HG03045 (cell line): ENCODE results near the gene MARVELD3.

Experiments used
- ATAC-seq: cut with Tn5 transposase; IDR thresholded peaks from one replicate; pipeline ENCODE4 v1.9.1; 2021; ENCODE audit warnings: mild to moderate bottlenecking, moderate library complexity; ENCODE audit not compliant: unreplicated experiment

The MARVELD3 gene

DNA sequence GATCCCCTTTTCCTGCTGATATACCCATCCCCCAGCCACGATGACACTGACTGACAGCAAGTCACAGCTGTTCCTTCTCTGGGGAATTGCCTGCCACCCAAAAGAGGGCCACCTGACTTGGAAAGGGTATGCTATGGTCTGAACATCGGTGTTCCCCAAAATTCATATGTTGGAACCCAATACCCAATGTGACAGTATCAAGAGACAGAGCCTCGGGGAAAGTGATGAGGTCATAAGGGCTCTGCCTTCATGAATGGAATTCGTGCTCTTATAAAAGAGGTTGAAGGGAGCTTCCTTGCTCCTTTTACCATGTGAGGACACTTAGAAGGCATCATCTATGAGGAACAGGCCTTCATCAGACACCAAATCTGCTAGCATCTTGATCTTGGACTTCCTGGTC is 7.6 kb upstream of the MARVELD3 start:
- no peak for ATAC-seq

DNA sequence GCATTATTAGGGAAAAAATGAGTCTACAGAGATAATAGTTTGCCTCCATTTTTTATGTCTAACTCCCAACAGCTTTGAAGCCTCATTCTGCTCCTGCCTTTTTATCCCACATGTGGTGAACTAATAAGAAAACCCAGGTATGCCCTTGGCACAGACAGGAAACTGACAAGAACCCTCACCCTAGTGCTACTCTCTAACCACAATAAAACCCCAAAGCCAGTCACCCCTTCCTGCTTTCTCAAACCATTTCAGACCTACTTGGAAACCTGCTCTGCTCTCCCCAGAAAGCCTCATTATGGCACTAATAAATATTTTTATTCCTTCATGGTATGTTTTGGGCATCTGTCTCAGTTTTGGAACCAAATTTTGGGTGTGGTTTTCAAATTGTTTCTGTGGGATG is 3.9 kb upstream of the MARVELD3 start:
- no peak for ATAC-seq

DNA sequence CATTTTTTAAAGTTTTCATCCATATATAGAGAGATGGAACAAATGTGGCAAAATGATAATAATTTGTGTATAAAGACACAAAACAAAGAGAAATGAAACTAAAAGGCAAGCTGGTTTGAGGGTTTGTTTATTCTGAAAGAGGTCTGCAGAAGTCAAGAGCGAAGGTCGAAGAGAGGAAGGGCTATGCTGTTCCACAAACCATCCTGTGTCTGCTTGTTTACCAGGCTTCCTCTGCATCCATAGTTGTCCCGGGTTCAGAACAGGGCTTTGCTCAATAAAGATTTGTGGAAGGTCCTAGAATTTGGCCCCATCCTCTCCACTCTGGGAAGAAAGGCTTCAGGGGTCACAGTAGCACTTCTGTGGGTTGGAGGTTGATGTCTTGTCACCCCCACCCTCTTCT is 2.4 kb upstream of the MARVELD3 start:
- ATAC-seq, result no peak

DNA sequence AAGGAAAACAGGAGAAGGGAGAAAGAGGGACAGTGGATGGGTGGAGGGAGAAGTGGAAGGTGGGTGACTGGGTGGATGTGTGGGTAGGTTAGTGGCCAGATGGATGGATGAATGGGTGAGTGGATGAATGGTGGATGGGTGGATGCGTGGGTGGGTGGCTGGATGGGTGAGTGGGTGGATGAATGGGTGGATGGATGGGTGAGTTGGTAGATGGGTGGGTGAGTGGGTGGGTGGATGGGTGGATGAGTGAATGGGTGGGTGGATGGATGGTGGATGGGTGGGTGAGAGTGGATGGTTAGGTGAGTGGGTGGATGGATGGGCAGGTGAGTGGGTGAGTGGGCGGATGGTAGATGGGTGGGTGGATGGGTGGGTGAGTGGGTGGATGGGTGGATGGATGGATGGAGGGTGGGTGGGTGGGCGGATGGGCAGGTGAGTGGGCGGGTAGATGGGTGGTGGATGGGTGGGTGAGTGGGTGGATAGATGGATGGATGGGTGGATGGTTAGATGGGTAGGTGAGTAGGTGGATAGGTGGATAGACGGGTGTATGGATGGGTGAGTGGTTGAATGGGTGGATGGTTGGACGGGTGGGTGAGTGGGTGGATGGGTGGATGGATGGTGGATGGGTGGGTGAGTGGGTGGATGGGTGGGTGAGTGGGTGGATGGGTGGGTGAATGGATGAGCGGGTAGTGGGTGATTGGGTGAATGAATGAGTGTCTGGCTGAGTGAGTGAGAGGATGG is 702 bp upstream of the MARVELD3 start:
- no peak for ATAC-seq

DNA sequence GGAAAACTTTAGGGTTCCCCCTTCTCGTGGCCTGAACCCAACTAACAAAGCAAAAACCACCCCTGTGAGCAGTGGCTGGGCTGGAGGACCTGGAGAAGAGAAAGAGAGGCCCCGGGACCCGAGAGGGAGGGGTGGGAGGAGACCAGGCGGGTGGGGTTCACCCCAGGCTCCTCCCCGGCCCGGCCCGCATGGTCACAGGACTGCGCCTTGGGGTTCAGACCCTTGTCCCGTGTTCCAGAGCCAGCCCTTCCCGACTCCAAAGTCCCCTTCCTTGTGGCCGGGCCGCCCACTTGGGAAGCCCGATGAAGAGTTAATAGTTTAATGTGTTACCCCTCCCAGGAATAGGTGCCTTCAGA is 852 bp downstream of the MARVELD3 start:
- ATAC-seq, result no peak

DNA sequence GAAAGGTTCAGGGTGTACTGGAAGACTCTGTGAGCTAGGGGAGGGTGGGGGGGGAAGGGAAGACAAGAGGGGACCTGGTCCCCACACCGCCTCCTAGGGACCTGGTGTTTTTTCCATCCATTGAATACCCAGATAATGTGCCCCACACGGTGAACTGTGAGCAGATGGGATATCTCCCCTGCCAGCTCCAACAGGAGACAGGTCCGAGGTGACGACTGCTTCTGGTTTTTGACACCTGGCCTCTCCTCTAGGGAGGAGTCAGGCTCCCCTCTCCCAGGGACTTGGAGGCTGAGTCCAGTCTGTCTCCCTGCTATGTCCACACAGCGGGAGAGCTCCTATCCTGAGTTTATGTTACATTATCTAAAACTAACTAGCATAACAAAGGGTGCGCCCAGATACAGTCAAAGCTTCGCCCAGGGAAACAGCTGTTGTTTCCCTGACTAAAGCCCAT is 1.8 kb downstream of the MARVELD3 start:
- ATAC-seq, result no peak

DNA sequence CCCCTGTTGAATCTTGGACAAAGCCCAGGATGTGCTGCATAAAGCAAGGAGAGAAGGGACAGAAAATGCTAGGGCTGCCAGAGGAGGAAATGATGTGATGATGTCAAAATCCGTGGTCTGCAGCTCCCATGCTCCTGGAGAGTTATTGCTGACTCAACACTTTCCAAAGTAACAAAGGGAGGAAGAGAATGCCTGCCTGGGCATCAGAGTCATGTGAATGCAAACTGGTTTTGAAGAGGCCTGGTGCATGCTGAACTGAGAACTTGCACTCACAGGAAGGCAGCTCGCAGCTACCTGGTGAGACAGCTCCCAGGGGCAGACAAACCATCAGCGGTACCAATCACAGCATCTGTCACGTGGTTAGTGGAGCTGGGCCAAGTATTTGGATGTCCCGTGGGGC is 2.8 kb downstream of the MARVELD3 start:
- ATAC-seq, result no peak

DNA sequence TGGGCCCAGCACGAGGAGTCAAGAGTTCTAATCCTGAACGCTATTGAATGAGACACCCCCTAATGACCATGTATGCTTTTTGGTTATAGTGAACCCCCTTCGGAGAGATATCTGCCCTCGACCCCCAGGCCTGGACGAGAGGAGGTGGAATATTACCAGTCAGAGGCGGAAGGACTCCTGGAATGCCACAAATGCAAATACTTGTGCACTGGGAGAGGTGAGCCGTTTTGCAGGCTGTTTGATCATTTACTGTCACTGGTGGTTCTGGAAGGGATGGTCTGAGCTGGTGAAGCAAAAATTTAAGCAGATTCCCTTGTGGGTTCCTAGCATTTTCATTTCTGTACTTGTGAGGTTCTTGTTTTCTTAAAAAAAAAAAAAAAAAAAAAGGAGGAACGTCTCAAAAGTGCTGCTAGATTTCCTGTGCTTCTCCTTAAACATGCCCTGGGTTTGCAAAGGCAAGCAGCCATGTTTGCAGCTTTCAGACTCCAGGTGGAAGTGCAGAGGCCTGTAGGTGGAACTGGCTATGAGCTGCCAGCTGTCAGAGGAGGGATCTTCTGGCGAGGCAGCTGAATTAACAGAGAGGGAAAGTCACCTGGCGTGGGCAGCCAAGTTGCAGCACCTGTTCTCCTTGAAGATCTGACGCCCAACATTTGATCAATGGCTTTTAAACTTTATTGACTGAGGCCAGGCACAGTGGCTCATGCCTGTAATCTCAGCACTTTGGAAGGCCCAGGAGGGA is 3.5 kb downstream of the MARVELD3 start:
- ATAC-seq, result no peak

DNA sequence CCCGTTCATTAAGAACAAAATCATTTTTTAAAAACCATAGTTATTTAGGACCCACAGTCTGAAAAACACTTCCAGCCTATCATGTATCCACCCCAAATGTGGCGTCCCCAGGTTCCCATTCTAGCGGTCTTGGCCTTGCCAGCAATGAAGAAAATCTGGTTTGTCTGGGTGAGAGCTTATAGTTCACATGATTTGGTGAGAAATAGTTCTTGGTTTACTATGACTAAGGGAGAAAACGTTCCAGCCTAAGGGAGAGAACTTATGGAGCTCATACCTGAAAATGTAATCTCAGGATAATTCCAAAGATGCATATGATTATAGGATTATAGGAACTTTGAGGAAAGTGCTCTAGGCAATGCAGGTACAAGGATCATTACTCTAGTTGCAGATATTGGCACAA is 4.8 kb downstream of the MARVELD3 start:
- no peak for ATAC-seq

DNA sequence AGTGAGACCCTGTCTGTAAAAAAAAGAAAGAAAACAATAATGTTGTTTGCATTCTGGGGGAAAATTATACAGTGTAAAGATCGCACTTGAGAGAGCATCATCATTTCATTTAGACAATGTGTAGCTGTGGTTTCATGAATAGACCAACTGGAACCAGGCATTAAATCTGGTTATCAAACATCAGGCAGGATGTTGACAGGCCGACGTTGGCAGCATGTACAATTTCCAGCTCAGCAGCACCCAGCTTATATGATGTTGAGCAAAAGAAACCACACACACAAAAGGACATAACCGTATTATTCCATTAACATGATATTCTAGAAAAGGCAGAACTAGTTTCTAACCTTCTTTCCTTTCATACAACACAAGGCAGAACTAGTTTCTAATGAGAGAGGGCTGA is 5.8 kb downstream of the MARVELD3 start:
- no peak for ATAC-seq

DNA sequence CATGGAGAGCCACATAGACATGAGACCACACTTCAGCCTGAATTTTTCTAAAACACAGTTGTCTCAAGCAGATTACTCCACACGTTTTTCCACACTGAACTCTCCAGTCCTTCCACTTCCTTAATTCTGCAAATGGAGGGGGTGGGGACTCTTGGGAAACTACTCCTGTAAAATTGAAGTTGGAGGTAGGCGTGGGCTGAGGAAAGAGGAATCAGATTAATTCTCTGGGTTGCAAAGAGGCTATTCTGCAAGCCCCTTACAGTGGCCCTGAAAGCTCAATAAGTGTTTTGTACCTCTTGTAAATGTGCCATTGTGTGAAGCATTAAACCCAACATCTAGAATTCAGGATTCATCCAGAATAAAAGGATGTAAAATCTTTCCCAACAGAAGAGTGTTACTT is 9.6 kb downstream of the MARVELD3 start:
- ATAC-seq, result no peak

DNA sequence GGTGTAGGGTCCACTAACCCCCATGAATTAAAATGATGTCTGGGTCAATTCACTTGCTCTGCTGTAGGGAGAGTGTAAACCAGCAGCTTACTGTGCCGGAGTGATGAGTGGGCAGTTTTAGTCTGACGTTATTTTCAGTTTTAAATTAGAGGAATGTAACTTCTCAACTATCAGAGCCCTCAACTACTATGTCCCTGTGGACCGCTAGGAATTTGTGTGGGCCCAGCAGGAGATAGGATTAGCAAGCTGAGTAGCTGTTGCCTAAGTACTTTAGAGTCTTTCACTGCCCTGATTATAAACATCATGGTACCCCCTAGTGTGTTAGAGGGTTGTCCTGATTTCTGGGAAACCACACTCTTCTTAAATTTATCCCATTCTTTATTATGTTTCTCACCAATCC is 11.4 kb downstream of the MARVELD3 start:
- ATAC-seq, result no peak

DNA sequence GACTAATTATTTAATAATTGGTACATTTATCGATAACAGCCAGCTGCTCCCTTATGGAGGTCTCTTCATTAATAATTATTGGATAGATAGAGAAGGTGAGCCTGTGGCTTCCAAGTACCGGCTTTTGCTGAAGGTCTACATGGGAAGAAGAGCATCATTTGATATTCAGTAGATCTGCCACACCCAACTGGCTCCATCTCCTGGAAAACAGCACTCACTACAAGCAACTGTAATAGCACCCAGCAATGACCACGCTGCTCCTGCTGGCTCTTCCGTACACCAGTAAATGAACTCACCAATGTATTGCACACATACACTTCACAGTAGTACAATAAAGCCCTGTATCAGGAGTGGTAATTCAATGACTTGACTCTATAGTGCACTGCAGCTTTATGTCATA is 19.5 kb downstream of the MARVELD3 start:
- ATAC-seq, result no peak

DNA sequence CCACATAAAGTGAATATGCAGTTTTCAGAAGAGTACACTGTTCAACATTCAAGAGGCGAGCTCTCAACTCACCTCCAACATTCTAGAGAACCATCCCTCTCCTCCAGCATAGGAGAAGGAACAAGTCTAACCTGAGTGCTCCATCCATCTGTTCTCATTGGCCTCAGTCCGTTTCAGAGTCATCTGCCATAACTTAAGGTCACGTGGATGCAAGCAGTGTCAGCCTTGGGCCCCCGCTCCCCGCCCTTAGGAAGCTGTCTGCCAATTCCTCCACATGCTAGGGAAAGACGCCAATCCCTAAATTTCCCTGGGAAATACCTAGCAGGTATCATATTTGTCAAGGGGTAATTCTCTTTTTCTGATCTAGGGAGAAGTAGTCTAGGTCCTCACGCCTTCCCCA is 21.4 kb downstream of the MARVELD3 start:
- no peak for ATAC-seq

DNA sequence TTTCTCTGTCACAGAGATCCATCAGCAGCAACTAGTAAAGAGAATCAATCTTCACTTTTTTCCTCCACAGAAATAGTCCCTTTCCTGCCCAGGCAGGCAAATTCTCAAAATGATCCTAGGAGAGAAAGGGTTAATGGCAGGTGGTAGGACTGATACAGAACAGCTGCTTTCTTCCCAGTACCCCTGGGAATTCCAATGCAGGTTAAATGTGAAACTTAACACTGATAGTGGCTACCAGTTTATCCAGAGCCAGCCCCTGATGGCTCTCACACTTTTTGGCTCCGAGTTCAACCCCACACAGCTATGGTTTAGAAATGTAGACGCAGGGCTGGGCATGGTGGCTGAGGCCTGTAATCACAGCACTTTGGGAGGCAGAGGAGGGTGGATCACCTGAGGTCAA is 22.2 kb downstream of the MARVELD3 start:
- no peak for ATAC-seq

DNA sequence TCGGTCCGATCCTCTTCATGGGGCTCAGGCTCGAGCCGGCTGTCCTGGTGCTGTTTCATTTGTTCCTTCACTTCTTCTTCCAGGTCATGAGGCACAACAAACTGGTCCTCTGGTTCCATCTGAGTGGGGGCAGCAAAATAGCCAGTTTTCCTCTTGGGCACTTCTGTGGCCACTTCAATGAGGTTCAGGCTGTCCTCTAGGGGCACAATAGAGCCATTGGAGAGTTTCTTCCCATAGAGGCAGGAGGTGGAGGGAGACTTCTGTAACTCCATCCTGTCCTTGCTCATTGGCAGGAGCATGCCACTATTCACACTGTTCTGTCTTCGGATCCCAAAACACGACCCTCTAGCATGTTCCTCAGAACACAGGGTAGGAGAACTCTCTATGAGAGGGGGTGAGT is 22.9 kb downstream of the MARVELD3 start:
- no peak for ATAC-seq

DNA sequence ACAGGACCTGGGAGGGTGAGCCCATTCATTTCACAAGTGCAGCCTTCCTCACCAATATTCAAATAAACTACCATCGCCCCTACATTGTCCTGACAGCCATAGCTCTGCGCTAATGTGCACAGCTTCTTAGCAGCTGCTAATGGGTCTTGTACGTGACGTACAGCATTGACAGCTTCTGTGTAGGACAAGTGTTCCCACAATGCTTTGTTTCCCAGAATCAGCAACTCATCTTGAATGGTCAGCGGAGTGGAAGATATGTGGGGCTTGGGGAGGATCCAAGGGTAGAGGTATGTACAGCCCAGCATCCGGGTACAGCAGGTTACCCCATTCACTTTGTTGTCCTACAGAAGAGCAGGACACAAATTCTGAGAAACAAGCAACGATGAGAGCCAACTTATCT is 23.7 kb downstream of the MARVELD3 start:
- no peak for ATAC-seq

DNA sequence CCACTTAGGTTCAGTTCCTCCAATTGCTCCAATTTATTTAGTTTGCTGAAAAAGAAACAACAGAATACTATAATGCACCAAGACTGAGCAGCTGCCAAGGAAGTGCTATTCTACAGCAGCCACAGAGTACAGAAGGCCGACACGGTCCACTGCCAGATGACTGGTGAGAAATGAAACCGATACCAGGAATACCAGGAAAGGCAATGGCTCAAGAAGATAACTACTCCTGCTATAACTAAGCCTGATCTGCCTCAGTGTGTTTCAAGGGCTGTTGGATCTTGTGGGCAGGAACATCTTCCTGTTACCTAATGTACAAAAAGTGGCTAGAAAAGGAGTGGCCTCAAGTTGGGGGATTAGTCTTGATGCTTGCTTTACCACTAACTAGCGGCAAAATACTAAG is 32.8 kb downstream of the MARVELD3 start:
- ATAC-seq, result no peak

DNA sequence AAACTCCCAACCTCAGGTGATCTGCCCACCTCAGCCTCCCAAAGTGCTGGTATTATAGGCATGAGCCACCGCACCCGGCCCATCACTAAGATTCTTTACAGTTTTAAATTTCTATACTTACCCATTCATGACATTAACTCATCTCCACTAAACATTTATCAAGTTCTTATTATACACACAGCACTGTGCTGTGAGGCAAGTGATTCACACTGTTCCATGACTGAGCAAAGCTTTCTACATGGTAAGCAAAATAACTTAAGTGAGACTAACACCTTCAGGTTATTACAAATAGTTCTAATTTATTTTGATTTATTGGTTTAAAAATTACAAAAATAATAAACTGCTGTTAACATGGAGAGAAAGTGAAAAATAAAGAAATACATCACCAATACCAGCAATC is 33.5 kb downstream of the MARVELD3 start:
- no peak for ATAC-seq

DNA sequence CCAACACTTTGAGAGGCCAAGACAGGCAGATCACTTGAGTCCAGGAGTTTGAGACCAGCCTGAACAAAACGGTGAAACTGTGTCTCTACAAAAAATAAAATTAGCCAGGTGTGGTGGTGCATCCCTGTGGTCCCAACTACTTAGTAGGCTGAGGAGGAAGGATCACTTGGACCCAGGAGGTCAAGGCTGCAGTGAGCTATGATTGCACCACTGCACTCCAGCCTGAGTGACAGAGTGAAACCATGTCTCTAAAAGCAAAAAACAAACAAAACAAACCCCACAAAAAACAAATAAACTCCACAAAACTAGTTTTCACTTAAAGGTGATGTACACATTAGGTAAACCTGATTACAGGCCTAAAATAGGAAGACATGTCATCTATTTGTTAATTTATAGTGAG is 40.3 kb downstream of the MARVELD3 start:
- ATAC-seq, result no peak

DNA sequence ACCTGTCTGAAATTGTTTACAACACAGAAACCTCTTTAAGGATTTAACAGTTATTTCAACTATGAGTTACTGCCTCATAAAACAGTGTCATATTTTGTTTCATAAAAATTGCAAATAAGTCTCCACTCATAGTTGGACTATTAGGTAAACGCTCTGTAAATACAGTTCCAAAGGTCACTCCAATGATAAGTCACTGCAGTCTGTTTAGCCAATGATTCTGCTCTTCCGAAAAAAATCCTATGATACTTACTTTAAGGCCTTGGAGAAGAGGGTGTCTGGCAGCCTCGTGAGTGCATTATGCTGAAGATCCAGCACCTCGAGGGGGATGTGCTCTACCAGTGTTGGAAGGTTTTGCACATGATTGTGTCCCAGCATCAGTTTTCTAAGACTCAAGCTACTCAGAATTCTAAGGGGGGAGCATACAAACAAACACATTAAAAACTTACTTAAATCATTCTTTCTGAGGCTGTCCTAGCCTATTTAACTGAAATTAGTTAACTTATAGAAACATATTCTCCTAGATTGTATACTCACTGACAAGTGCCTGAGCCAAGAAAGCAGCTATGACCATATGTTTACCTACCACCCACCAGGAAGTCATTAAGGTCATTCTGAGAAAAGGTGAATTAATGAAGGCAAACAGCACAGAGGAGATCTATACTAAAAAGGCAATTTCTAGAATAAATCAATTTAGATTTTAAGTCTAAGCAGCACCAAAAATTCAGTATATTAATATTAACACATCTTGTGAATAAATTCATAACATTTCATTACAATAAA is 41.1 kb downstream of the MARVELD3 start:
- ATAC-seq, result no peak
